ENCODE measurements around the gene PXYLP1.

Gene PXYLP1

DNA sequence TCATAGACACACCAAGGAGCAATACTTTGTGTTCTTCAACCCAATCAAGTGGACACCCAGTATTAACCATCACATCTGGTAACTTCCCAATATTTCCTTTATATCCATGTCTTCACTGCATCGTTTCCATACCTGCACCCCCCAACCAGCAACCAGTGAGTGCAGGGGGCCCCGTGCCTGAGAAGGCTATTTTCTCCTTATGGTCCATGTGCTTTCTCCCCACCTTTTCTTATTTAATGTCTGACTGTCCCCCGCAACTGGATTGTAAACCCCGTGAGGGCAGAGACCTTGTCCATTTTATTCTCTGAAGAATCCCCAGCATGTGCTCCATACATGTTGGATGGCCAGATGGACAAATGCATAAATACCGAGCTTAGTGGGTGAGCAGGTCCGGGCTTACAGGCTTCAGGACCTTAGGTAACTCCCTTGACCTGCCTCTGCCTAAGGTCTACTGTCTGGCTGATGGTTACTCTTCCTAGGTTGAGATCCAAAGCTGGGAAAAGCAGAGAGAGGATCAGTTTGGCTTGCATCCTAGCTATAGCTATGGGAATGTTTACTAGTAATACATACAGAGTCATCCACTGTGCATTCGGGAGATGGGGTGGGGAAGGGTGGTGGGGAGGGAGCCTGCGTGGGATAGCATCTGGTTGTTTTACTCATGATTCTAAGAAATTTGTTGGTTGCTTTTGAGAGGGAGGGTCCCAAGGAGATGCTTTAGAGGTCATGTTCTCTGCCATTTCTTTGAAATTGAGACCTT lies 41.5 kb downstream of the PXYLP1 start:
- FAIRE-seq (no peak), DNase-seq (ENCODE audit: insufficient read length, low spot score) (no peak)
- no peak for TF ChIP-seq PAX5 (IDR thresholded peaks at IDR 0.05; ENCODE audit: insufficient read depth, low read length, severe bottlenecking)
- TF ChIP-seq TAF1 (IDR thresholded peaks at IDR 0.05; ENCODE audit: low read depth, low read length) = no peak
- no peak for TF ChIP-seq POLR2A (IDR thresholded peaks at IDR 0.05; ENCODE audit: low read depth, low read length)
- TF ChIP-seq SPI1 (IDR thresholded peaks at IDR 0.05; ENCODE audit: low read depth, low read length) = no peak
- TF ChIP-seq POLR2AphosphoS5 (IDR thresholded peaks at IDR 0.05; ENCODE audit: low read depth, low read length) = no peak
- no peak for TF ChIP-seq POU2F2 (IDR thresholded peaks at IDR 0.05; ENCODE audit: low read depth, low read length)

DNA sequence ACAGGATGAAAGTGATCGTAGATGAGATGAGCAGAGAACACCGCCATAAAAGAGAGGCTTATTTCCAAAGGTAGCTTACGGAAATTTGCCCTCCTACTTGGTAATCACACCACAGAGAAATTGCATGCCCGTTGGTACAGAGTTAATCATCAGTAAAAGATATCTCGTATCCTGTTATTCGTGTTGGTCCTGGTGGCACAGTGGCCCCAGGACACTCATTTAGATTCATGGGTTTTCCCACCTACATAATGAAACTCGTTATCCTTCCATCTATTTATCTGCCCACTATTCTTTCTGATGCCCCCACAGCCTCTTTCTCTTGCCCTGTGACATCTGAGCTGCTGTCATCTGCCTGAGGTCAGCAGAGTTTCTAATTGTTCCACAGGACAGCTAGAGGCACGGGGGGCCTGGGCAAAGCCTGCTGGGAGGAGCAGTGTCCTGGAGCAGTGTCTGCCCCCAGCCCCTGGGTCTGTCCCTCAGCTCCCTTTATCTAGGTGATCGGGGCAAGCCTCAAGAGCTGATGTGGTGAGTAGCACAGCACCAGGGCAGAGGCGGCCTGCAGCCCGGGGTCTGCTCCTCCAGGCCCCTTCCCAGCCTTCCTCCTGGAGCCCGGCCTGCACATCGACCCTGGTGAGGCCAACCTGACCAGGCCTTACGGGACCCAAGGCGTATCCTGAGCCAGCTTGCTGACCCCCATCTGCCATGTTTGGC lies 42.2 kb downstream of the PXYLP1 start:
- DNase-seq (ENCODE audit: insufficient read length, low spot score) = no peak
- TF ChIP-seq TAF1 (IDR thresholded peaks at IDR 0.05; ENCODE audit: low read depth, low read length) (no peak), POLR2AphosphoS5 (IDR thresholded peaks at IDR 0.05; ENCODE audit: low read depth, low read length) (no peak), SPI1 (IDR thresholded peaks at IDR 0.05; ENCODE audit: low read depth, low read length) (no peak), POU2F2 (IDR thresholded peaks at IDR 0.05; ENCODE audit: low read depth, low read length) (no peak), POLR2A (IDR thresholded peaks at IDR 0.05; ENCODE audit: low read depth, low read length) (no peak), PAX5 (IDR thresholded peaks at IDR 0.05; ENCODE audit: insufficient read depth, low read length, severe bottlenecking) (no peak)
- FAIRE-seq = no peak

DNA sequence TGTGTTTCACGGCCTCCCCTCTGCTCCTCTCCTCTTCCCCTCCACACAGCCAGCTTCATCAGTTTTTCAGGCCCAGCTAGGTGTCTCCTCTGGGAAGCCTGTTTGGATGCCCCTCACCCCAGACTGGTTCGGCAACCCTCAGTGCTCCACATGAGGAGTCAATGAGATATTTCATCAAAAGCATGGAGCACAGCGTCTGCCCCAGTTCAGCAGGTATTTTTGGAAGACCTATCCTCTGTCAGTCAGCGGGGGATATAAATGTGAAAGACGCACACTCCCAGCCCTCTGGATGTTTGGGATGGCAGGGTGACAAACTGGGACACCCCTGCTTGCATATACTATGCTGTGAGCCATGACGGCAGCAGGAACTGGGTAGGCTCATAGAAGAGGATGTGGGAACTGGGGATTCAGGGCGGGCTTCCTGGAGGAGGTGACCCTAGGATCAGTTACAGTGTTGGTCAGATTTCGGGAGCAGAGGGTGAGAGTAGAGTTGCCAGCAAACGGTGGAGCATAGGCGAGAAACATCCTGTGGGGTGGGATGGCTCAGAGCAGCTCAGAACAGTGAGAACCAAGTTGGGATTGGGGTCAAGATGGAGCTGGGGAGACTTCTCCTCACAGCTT lies 42.9 kb downstream of the PXYLP1 start:
- TF ChIP-seq POLR2A (IDR thresholded peaks at IDR 0.05; ENCODE audit: low read depth, low read length) = no peak
- TF ChIP-seq TAF1 (IDR thresholded peaks at IDR 0.05; ENCODE audit: low read depth, low read length) = no peak
- TF ChIP-seq SPI1 (IDR thresholded peaks at IDR 0.05; ENCODE audit: low read depth, low read length) = no peak
- no peak for TF ChIP-seq POU2F2 (IDR thresholded peaks at IDR 0.05; ENCODE audit: low read depth, low read length)
- TF ChIP-seq PAX5 (IDR thresholded peaks at IDR 0.05; ENCODE audit: insufficient read depth, low read length, severe bottlenecking) = no peak
- no peak for TF ChIP-seq POLR2AphosphoS5 (IDR thresholded peaks at IDR 0.05; ENCODE audit: low read depth, low read length)
- DNase-seq (ENCODE audit: insufficient read length, low spot score) (no peak), FAIRE-seq (no peak)

DNA sequence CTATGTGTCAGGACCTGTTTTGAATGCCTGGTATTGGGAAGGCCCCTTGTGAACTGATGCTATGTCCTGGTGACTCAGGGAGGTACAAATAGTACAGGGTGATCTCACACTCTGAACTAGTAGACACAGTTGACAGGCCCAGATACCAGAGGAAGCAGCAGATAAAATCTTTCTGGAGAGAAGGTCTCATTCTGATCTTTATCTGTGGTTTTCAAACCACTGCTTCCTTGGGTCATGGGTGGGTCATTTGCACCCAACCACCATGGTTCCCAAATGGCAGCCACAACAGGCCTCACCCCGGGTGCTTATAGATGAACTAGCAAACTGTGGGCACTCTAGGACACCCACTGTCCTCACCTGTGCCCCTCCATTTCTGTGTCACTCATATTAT lies 43.4 kb downstream of the PXYLP1 start:
- FAIRE-seq (peak; percentile 26), DNase-seq (ENCODE audit: insufficient read length, low spot score) (no peak)

DNA sequence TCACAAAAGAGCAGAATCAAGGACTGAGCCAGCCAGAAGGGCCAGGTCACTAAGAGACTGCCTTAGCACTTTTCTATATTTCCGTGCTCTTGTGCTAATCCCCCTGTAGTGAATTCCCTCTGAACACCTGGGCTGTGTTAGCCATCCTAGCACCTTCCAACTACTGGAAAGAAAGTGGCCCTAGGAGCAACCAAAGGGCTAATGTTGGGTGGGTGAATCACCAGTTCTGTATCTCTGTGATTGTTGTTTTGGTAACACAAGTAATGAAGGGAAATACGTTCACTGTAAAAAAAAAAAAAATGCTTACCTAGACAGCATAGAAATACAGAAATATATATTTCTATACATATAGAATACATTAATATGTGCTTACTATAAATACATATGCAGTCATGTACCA lies 43.9 kb downstream of the PXYLP1 start:
- no peak for DNase-seq (ENCODE audit: insufficient read length, low spot score)
- TF ChIP-seq POLR2A (IDR thresholded peaks at IDR 0.05; ENCODE audit: low read depth, low read length) (no peak), POLR2AphosphoS5 (IDR thresholded peaks at IDR 0.05; ENCODE audit: low read depth, low read length) (no peak), POU2F2 (IDR thresholded peaks at IDR 0.05; ENCODE audit: low read depth, low read length) (no peak), SPI1 (IDR thresholded peaks at IDR 0.05; ENCODE audit: low read depth, low read length) (no peak), PAX5 (IDR thresholded peaks at IDR 0.05; ENCODE audit: insufficient read depth, low read length, severe bottlenecking) (no peak), TAF1 (IDR thresholded peaks at IDR 0.05; ENCODE audit: low read depth, low read length) (no peak)

More for the DNA sequence above, 43.4 kb downstream of the PXYLP1 start:
- TF ChIP-seq POLR2AphosphoS5 (IDR thresholded peaks at IDR 0.05; ENCODE audit: low read depth, low read length) (no peak), PAX5 (IDR thresholded peaks at IDR 0.05; ENCODE audit: insufficient read depth, low read length, severe bottlenecking) (no peak), SPI1 (IDR thresholded peaks at IDR 0.05; ENCODE audit: low read depth, low read length) (no peak), POLR2A (IDR thresholded peaks at IDR 0.05; ENCODE audit: low read depth, low read length) (no peak)

DNA sequence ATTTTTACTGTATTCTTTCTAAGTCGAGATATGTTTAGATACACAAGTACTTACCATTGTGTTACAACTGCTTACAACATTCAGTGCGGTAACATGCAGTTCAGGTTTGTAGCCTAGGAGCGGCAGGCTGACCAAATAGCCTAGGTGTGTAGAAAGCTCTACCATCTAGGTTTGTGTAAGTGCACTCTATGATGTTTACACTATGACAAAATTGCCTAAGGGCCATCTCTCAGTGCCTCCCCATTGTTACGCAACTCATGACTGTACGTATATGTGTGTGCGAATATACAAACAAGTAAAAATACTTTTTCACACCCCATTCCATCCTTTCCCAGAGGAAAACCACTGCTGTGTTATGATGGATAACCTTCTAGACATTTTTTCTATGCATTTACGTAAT lies 44.3 kb downstream of the PXYLP1 start:
- FAIRE-seq (no peak), DNase-seq (ENCODE audit: insufficient read length, low spot score) (no peak)
- TF ChIP-seq SPI1 (IDR thresholded peaks at IDR 0.05; ENCODE audit: low read depth, low read length) = no peak
- no peak for TF ChIP-seq POU2F2 (IDR thresholded peaks at IDR 0.05; ENCODE audit: low read depth, low read length)
- TF ChIP-seq PAX5 (IDR thresholded peaks at IDR 0.05; ENCODE audit: insufficient read depth, low read length, severe bottlenecking) = no peak
- no peak for TF ChIP-seq POLR2A (IDR thresholded peaks at IDR 0.05; ENCODE audit: low read depth, low read length)
- no peak for TF ChIP-seq TAF1 (IDR thresholded peaks at IDR 0.05; ENCODE audit: low read depth, low read length)
- no peak for TF ChIP-seq POLR2AphosphoS5 (IDR thresholded peaks at IDR 0.05; ENCODE audit: low read depth, low read length)

More for the DNA sequence above, 43.9 kb downstream of the PXYLP1 start:
- FAIRE-seq = no peak

DNA sequence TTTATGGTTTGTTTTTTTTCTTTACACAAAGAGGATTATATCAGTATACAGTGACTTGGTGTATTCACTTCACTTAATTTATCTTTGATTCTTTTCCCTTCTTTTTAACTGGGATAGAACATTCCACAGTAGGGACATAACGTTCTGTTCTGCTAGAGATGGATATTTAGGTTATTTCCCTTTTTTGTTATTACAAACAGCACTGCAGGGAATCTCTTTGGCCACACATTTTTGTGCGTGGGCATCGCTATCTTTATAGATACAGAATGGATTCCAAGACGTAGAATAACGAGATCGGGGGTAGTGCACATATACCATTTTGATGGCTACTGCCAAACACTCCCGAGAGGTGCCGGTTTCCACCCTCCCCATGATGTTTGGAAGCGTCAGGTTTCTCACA lies 44.8 kb downstream of the PXYLP1 start:
- DNase-seq (ENCODE audit: insufficient read length, low spot score) (no peak), FAIRE-seq (no peak)
- no peak for TF ChIP-seq POU2F2 (IDR thresholded peaks at IDR 0.05; ENCODE audit: low read depth, low read length)
- TF ChIP-seq POLR2A (IDR thresholded peaks at IDR 0.05; ENCODE audit: low read depth, low read length) = no peak
- TF ChIP-seq POLR2AphosphoS5 (IDR thresholded peaks at IDR 0.05; ENCODE audit: low read depth, low read length) = no peak
- no peak for TF ChIP-seq PAX5 (IDR thresholded peaks at IDR 0.05; ENCODE audit: insufficient read depth, low read length, severe bottlenecking)
- TF ChIP-seq TAF1 (IDR thresholded peaks at IDR 0.05; ENCODE audit: low read depth, low read length) = no peak
- TF ChIP-seq SPI1 (IDR thresholded peaks at IDR 0.05; ENCODE audit: low read depth, low read length) = no peak

DNA sequence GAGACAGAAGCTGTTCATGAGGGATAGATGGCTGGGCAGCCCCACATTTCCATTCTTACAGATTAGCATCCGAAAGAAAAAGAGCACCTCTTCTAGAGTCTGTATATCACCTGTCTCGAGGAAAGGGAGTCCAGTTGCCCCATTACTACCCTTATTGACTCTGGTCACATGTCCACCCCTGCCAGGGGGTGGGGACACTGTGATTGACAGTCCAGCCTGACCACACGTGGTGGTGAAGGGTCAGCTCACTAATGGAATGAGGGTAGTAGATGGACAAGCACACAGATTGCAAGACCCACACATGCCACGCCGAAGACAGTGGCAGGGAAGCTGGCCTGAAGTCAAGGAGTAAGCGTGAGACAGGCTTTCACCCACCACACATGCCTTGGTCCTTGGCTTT lies 45.8 kb downstream of the PXYLP1 start:
- no peak for TF ChIP-seq POLR2AphosphoS5 (IDR thresholded peaks at IDR 0.05; ENCODE audit: low read depth, low read length)
- no peak for TF ChIP-seq PAX5 (IDR thresholded peaks at IDR 0.05; ENCODE audit: insufficient read depth, low read length, severe bottlenecking)
- no peak for TF ChIP-seq POLR2A (IDR thresholded peaks at IDR 0.05; ENCODE audit: low read depth, low read length)
- TF ChIP-seq SPI1 (IDR thresholded peaks at IDR 0.05; ENCODE audit: low read depth, low read length) = no peak
- no peak for TF ChIP-seq TAF1 (IDR thresholded peaks at IDR 0.05; ENCODE audit: low read depth, low read length)
- no peak for TF ChIP-seq POU2F2 (IDR thresholded peaks at IDR 0.05; ENCODE audit: low read depth, low read length)
- no peak for FAIRE-seq
- DNase-seq (ENCODE audit: insufficient read length, low spot score) = no peak
